Activated T-cell treated with anti-CD3 and anti-CD28 coated beads, Interleukin-2, amount 50 U/mL, for 72 hours (primary cell): ENCODE measurements around the gene DNAH8. TPM values are rescaled to one million over a fixed set of nuclear protein-coding genes. Genes with fewer than 3 reads are reported as not detected.

ENCODE experiments used
- ATAC-seq, 2 donors: fragments of 150-1000 bp; cut with Tn5 transposase; replicated peaks in 1 of 2; 2 replicates each; pipeline ENCODE4 v1.10.0; 2021; ENCODE audit warnings: moderate library complexity in 2 of 2, mild to moderate bottlenecking in 1 of 2
- DNase-seq, 2 donors: peaks; one replicate each; pipeline ENCODE4 v3.0.0; 2021 to 2022; ENCODE audit warnings: mixed read lengths in 1 of 2
- H3K27ac Mint-ChIP-seq: one replicate; pipeline ENCODE4 v1.8.0; 2022; ENCODE audit warnings: mild to moderate bottlenecking, moderate library complexity, mixed read lengths
- H3K27me3 Mint-ChIP-seq: one replicate; pipeline ENCODE4 v1.8.0; 2022; ENCODE audit warnings: low read depth, mixed read lengths
- H3K36me3 Mint-ChIP-seq, 2 donors: one replicate each; pipeline ENCODE4 v1.8.0; 2022; ENCODE audit warnings: mixed read lengths in 2 of 2, mild to moderate bottlenecking in 1 of 2; ENCODE audit not compliant: insufficient read depth in 2 of 2
- H3K4me1 Mint-ChIP-seq: one replicate; pipeline ENCODE4 v1.8.0; 2022; ENCODE audit warnings: low read depth, mixed read lengths
- H3K4me3 Mint-ChIP-seq, 2 donors: one replicate each; pipeline ENCODE4 v1.8.0; 2022; ENCODE audit warnings: mild to moderate bottlenecking in 2 of 2, mixed read lengths in 2 of 2, moderate library complexity in 2 of 2
- H3K9me3 Mint-ChIP-seq, 2 donors: one replicate each; pipeline ENCODE4 v1.8.0; 2022; ENCODE audit warnings: mixed read lengths in 2 of 2
- total RNA-seq, 2 donors: library from RNA; stranded (reverse); gene quantifications; one replicate each; pipeline ENCODE4 v1.2.3, GENCODE V29; 2022

The DNAH8 gene, protein sequence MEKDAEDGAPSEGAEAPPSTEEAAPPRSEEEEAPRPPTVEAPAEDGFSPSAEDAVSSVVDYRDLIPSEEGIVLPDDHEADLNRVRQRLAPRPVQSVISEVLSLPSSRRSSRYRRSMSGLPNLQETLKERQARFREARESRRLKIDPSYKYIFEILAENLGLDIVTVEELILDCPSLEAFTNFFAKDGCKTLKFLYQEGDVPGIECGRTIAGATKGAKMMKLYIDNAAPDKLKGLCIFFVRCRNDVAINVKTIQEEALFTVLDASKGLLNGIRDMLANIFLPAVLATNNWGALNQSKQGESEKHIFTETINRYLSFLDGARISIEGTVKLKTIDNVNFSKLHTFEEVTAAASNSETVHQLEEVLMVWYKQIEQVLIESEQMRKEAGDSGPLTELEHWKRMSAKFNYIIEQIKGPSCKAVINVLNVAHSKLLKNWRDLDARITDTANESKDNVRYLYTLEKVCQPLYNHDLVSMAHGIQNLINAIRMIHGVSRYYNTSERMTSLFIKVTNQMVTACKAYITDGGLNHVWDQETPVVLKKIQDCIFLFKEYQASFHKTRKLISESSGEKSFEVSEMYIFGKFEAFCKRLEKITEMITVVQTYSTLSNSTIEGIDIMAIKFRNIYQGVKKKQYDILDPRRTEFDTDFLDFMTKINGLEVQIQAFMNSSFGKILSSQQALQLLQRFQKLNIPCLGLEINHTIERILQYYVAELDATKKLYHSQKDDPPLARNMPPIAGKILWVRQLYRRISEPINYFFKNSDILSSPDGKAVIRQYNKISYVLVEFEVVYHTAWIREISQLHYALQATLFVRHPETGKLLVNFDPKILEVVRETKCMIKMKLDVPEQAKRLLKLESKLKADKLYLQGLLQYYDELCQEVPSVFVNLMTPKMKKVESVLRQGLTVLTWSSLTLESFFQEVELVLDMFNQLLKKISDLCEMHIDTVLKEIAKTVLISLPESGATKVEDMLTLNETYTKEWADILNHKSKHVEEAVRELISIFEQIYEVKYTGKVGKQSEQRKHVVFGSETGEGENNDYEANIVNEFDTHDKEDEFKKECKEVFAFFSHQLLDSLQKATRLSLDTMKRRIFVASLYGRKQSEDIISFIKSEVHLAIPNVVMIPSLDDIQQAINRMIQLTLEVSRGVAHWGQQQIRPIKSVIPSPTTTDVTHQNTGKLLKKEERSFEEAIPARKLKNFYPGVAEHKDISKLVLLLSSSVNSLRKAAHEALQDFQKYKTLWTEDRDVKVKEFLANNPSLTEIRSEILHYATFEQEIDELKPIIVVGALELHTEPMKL (N-terminal part only)
- total RNA-seq: under 1 TPM; 0.02 to 0.41 TPM

GRCh38 chr6:38715016-38715689, at the start of gene DNAH8:
DNAH8 (plus strand) TSS chr6:38715311; CDS start chr6:38722810, 7,499 bp downstream.
- Mint-ChIP-seq H3K4me1 (peaks cover 36% of the 10 kb centered on the region), H3K9me3 (no peaks in the 10 kb centered on the region), H3K27me3 (peaks cover 42% of the 10 kb centered on the region), H3K36me3 (peaks cover 0 to 2% of the 10 kb centered on the region in 2 donors), H3K27ac (peak within 1 kb of the TSS; percentile 67), H3K4me3 (peak within 1 kb of the TSS; percentile 40 to 74)
- ATAC-seq: peak; percentile 50 to 78
- peak; percentile 42 to 52 for DNase-seq

DNA sequence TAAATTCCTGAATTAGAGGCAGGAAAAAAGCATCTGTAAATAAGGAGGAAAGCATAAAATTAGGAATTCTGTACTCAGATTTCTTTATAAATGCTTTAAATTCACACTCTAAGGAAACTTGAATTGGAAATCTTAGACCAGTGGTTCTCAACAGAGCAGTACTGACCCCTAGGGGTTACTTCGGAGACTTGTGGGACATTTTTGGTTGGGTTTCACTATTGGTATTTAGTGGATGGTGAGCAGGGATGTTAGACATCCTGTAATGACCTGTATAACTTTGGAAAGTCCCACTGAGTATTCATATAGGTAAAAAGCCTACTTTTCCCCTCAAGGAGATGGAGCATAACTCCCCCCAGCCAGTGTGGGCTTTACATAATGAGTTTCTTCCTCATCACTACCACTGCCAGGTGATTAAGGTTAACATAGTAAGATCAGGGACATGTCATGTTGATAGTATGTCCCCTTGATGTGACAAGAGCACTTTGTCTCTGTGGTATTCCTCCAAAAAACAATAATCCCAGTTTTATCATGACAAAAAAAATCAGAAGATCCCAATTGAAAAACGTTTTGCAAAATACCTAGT, 43.1 kb upstream of the DNAH8 start:
- Mint-ChIP-seq H3K4me3 (peak overlapping the region in 1 of 2 donors; percentile 32), H3K27ac (peak overlapping the region; percentile 9), H3K36me3 (peaks cover 2 to 22% of the 10 kb centered on the region in 2 donors), H3K9me3 (no peaks in the 10 kb centered on the region), H3K4me1 (peaks cover 40% of the 10 kb centered on the region), H3K27me3 (no peaks in the 10 kb centered on the region)
- DNase-seq: peak; percentile 39 to 53
- peak; percentile 93 to 96 for ATAC-seq

DNA sequence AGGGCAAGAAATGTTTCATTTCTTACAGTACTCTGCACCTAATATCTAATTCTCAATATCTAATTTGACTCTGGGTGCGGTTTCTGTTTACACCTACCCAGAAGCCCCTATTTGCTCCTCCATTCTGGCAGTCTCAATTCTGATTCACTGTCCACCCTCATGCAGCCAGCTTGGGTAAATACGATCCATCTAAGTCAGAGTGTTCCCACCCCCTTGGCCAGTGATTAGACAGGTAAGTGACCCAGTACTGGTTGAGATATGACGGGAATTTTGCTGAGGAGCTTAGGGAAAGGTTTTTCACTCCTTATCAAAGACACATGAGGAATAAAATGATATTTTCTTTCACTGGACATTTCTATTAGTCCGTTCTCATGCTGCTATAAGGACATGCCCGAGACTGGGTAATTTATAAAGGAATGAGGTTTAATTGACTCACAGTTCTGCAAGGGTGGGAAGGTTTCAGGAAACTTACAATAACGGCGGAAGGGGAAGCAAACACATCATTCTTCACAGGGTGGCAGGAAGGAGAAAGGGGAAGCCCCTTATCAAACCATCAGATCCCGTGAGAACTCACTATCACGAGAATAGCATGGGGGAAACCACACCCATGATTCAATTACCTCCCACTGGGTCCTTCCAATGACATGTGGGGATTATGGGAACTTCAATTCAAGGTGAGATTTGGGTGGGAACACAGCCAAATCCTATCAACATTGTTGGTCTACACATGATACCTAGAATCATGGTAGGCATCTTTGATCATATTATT, 41.5 kb upstream of the DNAH8 start:
- no peaks in the 10 kb centered on the region for H3K9me3 Mint-ChIP-seq
- H3K36me3 Mint-ChIP-seq: peaks cover 2 to 31% of the 10 kb centered on the region in 2 donors
- DNase-seq (no peak), ATAC-seq (no peak)
- peaks cover 44% of the 10 kb centered on the region for H3K4me1 Mint-ChIP-seq
- H3K27me3 Mint-ChIP-seq: no peaks in the 10 kb centered on the region
- peak overlapping the region; percentile 63 for H3K27ac Mint-ChIP-seq
- peak overlapping the region in 1 of 2 donors; percentile 54 for H3K4me3 Mint-ChIP-seq

- Mint-ChIP-seq H3K36me3 (peaks cover 2 to 37% of the 10 kb centered on the region in 2 donors), H3K4me3 (no peak overlapping the region), H3K27ac (peak overlapping the region; percentile 91), H3K27me3 (no peaks in the 10 kb centered on the region), H3K4me1 (peaks cover 44% of the 10 kb centered on the region), H3K9me3 (no peaks in the 10 kb centered on the region)
- ATAC-seq (no peak), DNase-seq (no peak)
Observed at GRCh38 chr6:38676236-38676973, 38.7 kb upstream of the DNAH8 start.

DNA sequence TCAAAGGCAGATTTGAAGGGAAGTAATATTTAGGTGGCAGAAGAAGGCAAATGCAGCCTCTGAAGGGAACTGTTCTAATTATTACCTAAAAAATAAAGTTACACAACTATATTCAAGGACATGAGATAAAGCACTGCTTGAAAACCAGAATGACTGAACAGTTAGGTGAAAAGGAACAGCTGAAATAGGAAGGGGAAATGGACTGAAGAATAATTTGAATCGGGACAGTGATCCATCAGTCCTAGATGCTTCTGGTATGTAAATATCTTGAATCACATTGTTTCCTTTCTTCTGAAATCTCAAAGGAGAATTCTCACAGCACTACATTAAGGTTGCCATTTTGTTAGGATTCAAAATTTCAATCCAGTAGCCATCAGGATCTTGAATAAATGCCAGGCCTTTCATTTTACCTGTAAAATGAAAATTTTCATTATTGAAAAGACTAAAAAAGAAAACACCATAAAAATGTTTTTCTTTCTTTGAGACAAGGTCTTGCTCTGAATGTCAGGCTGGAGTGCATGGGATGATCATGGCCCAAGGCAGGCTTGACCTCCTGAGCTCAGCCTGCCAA, 38.1 kb upstream of the DNAH8 start:
- no peak for ATAC-seq
- Mint-ChIP-seq H3K27ac (peak overlapping the region; percentile 91), H3K4me3 (no peak overlapping the region), H3K9me3 (no peaks in the 10 kb centered on the region), H3K36me3 (peaks cover 3 to 39% of the 10 kb centered on the region in 2 donors), H3K27me3 (no peaks in the 10 kb centered on the region), H3K4me1 (peaks cover 41% of the 10 kb centered on the region)
- no peak for DNase-seq

DNA sequence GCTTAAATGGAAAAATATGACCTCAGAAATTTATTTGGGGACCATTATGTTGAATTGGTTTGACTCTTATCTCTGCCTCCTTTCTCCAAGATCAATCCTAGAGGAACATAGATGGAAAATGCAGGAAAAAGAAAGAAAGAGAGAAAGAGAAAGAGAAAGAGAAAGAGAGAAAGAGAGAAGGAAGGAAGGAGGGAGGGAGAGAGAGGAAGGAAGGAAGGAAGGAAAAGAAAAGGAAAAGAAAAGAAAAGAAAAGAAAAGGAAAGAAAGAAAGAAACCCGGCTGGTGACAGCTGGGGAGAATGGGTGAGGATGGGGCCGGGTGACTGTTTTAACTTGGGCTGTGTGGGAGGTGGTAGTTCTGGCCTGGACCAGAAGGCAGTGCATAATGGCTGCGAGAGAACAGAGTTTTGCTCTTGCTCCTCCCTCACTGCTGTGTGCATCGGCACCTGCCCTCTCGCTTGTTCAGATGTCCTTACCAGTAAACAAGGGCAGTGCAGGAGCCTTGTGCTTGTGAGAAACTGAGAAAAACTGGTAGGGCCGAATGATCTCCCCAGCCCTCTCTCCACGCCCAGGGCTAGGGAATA, 36.8 kb upstream of the DNAH8 start:
- H3K36me3 Mint-ChIP-seq: peaks cover 3 to 41% of the 10 kb centered on the region in 2 donors
- H3K4me1 Mint-ChIP-seq: peaks cover 33% of the 10 kb centered on the region
- DNase-seq: no peak
- no peaks in the 10 kb centered on the region for H3K27me3 Mint-ChIP-seq
- ATAC-seq: no peak
- H3K27ac Mint-ChIP-seq: peak overlapping the region; percentile 55
- H3K9me3 Mint-ChIP-seq: no peaks in the 10 kb centered on the region
- no peak overlapping the region for H3K4me3 Mint-ChIP-seq

- Mint-ChIP-seq H3K4me3 (no peak overlapping the region), H3K9me3 (no peaks in the 10 kb centered on the region), H3K4me1 (peaks cover 19% of the 10 kb centered on the region), H3K27me3 (no peaks in the 10 kb centered on the region), H3K36me3 (peaks cover 1 to 43% of the 10 kb centered on the region in 2 donors), H3K27ac (peak overlapping the region; percentile 57)
- DNase-seq: no peak
- no peak for ATAC-seq
Observed at GRCh38 chr6:38679668-38680067, 35.4 kb upstream of the DNAH8 start.

GRCh38 chr6:38681850-38682249, 33.3 kb upstream of the DNAH8 start:
- Mint-ChIP-seq H3K36me3 (peaks cover 3 to 26% of the 10 kb centered on the region in 2 donors), H3K27me3 (no peaks in the 10 kb centered on the region), H3K4me1 (peaks cover 5% of the 10 kb centered on the region), H3K4me3 (no peak overlapping the region), H3K27ac (no peak overlapping the region), H3K9me3 (no peaks in the 10 kb centered on the region)
- no peak for DNase-seq
- no peak for ATAC-seq

DNA sequence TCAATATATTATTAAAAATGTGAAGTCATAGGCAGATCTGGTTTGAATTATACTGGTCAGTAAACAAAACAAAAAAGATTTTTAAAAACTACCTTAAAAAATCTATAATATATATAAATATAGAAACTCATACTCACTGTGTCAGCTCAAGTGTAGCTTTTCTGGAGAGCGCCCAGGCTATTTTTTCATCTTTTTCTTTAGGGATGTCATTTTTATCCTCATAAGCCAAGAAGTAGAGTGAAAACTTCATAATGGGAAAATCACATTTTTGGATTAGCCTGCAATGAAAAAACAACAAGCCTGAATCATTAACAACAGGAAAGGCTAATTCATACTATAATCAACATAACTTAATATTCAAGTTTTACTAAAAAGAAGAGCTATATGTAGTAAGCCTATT, 30.9 kb upstream of the DNAH8 start:
- Mint-ChIP-seq H3K9me3 (no peaks in the 10 kb centered on the region), H3K36me3 (peaks cover 5 to 19% of the 10 kb centered on the region in 2 donors), H3K4me3 (no peak overlapping the region), H3K4me1 (peaks cover 11% of the 10 kb centered on the region), H3K27me3 (no peaks in the 10 kb centered on the region), H3K27ac (no peak overlapping the region)
- DNase-seq (no peak), ATAC-seq (no peak)

GRCh38 chr6:38684904-38685303, 30.2 kb upstream of the DNAH8 start:
- Mint-ChIP-seq H3K4me3 (no peak overlapping the region), H3K9me3 (no peaks in the 10 kb centered on the region), H3K36me3 (peaks cover 5 to 16% of the 10 kb centered on the region in 2 donors), H3K27ac (no peak overlapping the region), H3K27me3 (no peaks in the 10 kb centered on the region), H3K4me1 (peaks cover 11% of the 10 kb centered on the region)
- DNase-seq (no peak), ATAC-seq (no peak)
